ENCODE data around the gene CYFIP1.

Gene CYFIP1

GRCh38 chr15:22967084-22967770 lies 12.9 kb downstream of the CYFIP1 start:
- no peak for DNase-seq

GRCh38 chr15:22966321-22967083 lies 13.7 kb downstream of the CYFIP1 start:
- peak in 1 of 2 donors; percentile 43 for DNase-seq

DNA sequence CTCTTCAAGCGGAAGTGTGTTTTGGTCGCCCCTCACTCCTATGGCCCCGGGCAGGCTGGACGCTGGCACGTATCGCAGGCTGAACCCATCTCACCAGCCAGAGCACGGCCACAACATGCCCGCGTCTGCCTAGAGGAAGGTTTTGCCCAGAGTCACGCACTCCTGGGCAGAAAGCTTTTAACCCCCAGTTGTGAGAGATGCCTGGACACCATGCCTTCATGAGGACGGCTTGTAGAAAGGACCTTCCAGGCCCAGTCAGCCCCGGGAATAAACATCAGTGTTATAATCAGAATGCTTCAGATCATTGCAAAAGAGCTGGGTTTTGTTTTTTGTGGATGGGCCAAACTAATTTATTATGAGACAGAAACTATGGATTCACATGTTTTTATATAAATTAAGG lies 16.5 kb downstream of the CYFIP1 start:
- DNase-seq, result no peak

- DNase-seq, result no peak
Observed at GRCh38 chr15:22962611-22963010, 17.6 kb downstream of the CYFIP1 start.

DNA sequence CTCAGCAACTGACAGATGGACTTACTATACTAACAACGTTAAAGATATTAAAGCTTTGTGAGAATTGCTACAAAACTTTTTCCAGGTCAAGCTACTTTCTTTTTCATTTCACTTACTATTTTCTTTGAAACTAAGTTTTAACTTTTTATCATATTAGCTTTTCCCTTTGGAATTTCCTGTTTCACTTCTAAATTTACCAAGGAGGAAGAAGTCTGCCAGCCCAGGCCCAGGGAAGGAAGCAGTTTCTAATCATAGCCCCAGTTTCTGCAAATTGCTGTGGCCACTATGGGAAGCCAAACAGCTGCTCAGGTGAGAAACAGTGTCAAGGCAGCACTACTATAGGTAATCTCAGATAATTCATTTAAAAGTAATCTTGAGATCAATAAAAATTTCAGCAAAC lies 18.4 kb downstream of the CYFIP1 start:
- DNase-seq, result no peak

- no peak for DNase-seq
Observed at GRCh38 chr15:22960556-22960955, 19.6 kb downstream of the CYFIP1 start.

DNA sequence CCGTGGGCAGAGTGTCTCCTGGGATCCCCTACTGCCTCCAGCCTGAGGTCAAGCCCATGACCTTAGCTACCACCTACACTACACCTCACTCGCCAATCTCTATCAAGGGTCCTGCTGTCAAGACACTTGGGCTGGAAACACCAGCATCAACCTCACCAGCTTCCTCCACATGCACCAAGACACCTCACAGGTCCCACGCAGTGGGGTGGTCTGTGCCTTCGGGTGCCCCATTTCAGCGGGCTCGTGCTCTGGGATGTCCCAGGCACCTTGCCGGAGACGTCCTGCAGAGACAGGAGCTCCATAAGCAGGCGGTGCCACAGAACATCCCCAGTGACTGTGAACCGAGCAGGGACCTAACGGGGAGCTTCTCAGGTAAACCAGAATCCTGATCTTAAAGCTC lies 20.0 kb downstream of the CYFIP1 start:
- DNase-seq, result no peak

DNA sequence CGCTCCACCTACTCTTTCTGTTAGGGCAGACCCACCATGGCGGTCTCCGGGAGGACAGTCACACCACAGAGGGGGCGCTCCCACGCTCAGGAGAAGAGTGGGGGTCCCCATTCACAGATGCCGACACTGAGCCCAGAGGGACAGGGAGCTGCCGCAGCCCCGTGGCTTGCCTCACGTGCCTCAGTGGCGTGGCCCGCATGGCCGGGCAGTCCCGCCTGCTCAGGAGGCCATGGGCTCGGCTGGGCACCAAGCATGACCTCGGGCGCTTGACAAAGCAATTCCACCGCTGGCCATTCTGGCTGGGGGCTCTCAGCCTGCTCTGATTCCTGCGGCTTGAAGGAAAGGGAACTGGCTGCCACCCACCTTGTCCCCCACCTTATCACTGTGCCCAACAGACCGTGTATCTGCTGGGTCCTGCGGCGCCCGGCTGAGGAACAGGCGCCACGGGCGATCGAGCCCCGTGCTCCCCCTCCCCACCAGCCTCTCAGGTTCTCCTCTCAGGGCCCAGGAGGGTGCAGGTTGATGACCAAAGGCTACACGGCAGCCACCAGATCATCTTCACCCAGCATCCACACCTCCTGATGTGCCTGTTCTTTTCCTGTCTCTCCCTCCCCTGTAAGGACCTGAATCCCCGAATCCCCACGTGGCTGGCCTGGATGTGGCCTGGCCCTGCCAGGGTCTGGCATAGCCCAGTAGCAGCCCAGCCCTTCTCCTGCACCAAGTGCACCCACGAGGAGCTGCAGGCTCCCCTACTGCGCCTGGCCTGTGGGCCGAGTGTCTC lies 20.7 kb downstream of the CYFIP1 start:
- DNase-seq, result no peak

DNA sequence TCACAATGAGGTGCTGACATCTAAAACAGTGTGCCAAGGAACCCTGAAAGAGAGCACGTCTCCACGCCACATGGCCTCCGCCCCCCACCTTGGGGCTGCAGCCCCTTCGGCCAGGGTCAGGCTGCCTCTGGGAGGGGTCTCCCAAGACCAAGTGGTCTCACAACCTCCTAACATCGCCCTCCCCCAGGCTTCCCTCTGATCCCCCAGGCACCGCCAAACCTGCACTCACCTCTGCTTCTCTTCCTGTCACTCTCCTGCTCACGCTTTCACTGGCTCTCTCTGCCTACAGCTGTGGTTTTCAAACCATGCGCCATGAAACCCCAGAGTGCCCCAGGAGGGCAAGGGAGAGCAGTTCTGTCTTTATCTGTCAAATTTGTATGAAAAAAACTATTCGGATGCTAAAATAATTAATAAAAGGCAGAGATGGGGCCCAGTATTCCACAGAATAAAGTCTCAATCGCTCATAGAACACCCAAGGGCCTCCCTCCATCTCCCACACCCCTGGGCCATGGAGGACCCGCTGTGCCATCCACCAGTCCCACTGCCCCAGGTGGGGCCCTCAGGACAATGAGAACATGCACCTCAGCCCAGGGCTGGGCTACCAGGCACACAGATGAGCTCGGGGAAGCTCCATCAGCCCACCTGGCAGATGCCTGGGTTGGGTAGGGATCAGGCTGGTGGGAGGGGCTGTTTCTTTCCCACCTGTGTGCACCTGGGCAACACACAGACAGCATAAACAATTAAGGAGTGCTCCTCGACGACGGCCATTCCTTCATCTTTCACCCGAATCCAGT lies 21.5 kb downstream of the CYFIP1 start:
- no peak for DNase-seq

- peak; percentile 86 to 93 for DNase-seq
Observed at GRCh38 chr15:22956978-22957260, 23.2 kb downstream of the CYFIP1 start.

- DNase-seq, result no peak
Observed at GRCh38 chr15:22956257-22956977, 23.8 kb downstream of the CYFIP1 start.

DNA sequence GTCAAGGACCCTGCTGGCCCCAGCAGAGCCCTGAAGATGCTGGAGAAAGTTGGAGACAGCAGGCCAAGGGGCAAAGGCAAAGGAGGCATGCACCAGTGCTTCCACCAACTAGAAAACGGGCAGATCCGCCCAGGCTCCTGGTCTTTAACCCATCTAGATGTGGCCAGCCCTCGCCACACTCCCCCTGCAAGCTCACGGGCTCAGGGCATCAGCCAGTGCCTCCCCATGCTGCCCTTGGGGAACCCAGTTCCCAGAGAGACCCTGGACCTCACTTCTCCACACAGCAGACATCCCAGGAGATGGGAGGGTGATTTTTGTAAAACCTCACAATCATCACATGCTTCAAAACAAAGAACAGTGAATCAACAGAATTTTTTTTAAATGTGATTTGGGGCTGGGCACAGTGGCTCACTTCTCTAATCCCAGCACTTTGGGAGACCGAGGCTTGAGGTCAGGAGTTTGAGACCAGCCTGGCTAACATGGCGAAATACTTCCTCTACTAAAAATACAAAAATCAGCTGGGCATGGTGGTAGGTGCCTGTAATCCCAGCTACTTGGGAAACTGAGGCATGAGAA lies 24.5 kb downstream of the CYFIP1 start:
- DNase-seq, result peak; percentile 59 to 78

DNA sequence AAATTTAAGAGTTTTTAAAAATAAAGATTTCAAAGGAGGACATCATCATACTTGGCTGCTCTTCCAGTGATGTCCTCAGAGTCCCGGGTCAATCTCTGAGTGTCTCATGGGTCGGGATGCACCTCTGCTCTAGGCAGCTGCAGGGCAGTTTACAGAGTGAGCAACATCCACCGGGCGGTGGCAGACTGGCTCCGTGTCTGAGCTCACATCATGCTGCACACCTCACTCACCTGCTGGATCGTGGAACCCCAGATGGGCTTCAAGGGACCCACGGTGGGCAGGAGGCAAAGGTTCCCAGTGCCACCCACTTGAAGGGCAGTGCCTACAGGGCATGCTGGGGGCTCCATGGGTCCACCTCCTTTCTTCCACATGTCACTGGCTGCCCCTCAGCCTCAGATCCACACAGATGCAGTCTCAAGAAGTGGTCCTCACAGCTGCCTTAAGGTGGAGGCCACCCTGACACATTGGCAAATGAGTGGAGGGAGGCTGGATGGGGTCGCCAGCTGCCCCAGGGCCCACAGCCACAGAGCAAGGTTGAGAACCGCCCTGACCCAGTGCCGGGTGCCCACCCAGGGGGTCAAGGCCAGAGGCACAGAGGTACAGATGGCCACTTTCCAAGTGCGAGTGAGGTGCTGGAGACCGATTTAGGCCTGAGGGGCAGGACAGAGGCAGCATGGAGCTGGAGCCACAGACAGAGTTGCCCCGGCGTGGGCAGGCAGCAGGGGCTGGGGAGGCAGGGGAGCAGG lies 25.2 kb downstream of the CYFIP1 start:
- no peak for DNase-seq

GRCh38 chr15:22954326-22954725 lies 25.8 kb downstream of the CYFIP1 start:
- DNase-seq, result no peak

GRCh38 chr15:22952796-22953579 lies 27.2 kb downstream of the CYFIP1 start:
- no peak for DNase-seq

- DNase-seq, result no peak
Observed at GRCh38 chr15:22951381-22952280, 28.5 kb downstream of the CYFIP1 start.

GRCh38 chr15:22951031-22951380 lies 29.2 kb downstream of the CYFIP1 start:
- DNase-seq, result no peak

DNA sequence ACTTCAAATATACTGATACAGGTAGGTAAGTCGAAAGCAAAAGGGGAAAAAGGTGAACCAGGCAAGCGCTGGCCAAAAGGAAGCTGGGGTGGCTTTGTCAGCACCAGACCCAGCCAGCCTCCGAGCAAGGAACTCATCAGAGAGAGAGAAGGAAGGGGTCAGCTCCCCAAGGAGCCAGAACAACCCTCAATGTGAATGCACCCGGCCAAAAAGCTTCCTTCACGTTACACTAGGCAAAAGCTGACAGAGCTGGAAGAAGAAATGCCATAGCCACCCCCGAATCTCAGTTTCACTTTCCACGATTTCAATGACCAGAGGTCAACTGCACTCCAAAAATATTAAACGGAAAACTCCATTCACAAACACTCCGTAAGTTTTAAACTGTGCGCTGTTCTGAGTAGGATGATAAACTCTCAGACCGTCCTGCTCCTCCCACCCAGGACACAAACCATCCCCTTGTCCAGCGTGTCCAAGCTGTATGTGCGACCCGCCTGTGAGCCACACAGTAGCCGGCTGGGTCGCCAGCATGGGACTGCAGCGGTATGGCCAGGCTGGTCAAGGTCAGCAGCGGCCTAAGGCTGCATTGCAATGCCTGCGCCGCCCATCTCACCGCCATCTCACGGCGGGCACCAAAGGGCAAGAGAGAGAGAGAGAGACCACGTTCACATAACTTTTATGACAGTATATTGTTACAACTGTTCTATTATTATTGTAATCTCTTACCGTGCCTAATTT lies 29.7 kb downstream of the CYFIP1 start:
- no peak for DNase-seq
